ENCODE data around the gene DCTPP1. TPM values are rescaled to one million over a fixed set of nuclear protein-coding genes. Genes with fewer than 3 reads are reported as not detected.
A peak's percentile ranks its signal among the peaks of the same experiment; 100 is the strongest.

The DCTPP1 gene
- polyA plus RNA-seq, 1 of the 3 experiments (the other 2 are of a cell fraction): 79.2 TPM

GRCh38 chr16:30406795-30407101, 23.1 kb downstream of the DCTPP1 start:
- H3F3A ChIP-seq (replicated peaks; ENCODE audit: insufficient read depth): peaks cover 17% of the 10 kb centered on the region
- H3K4me1 ChIP-seq (ENCODE audit: control insufficient read depth in 1 of 2, insufficient read depth in 2 of 2, low read depth in 1 of 2, low read length in 1 of 2): peaks cover 6 to 15% of the 10 kb centered on the region in 2 experiments; a peak in 2 of 4 replicates
- peak overlapping the region; percentile 97 for H3K4me2 ChIP-seq
- ChIA-PET POLR2A (interaction anchor here (1.2 to 2.5 kb wide), 6 partner anchors 8 to 52 kb away, joined by 4 to 17 read pairs (median 8); partner anchors contain the start of genes CD2BP2, TBC1D10B and ZNF48), CTCF (interaction anchor here (1.6 to 3.7 kb wide), 4 partner anchors 11 to 53 kb away, joined by 5 to 30 read pairs (median 18); partner anchors contain the start of genes CD2BP2 and ZNF48)
- peaks cover 25% of the 10 kb centered on the region for H3K79me2 ChIP-seq (ENCODE audit: insufficient read depth)
- H3K36me3 ChIP-seq (replicated peaks in 1 of 2; ENCODE audit: control insufficient read depth in 1 of 2, insufficient read depth in 2 of 2, low read length in 1 of 2): peaks cover 2 to 4% of the 10 kb centered on the region in 2 experiments
- peak overlapping the region; percentile 68 for H2AFZ ChIP-seq (ENCODE audit: low read depth)
- DNase-seq: no peak
- H3K9me2 ChIP-seq: no peaks in the 10 kb centered on the region
- peak overlapping the region; percentile 67 to 73 for H3K27ac ChIP-seq (ENCODE audit: low read depth in 2 of 2, low read length in 1 of 2)
- no peak for TF ChIP-seq TAF1 (IDR thresholded peaks at IDR 0.05; ENCODE audit: borderline replicate concordance, low read depth, low read length)
- peak; percentile 52 for TF ChIP-seq GATA2 (CRISPR knock-in tag; IDR thresholded peaks at IDR 0.05)
- no peak for TF ChIP-seq REST (IDR thresholded peaks at IDR 0.05; ENCODE audit: low read depth, low read length)
- no peaks in the 10 kb centered on the region for H3K9me3 ChIP-seq
- no peaks in the 10 kb centered on the region for H4K20me1 ChIP-seq (ENCODE audit: insufficient read depth)
- peak overlapping the region; percentile 69 to 99 for H3K4me3 ChIP-seq (ENCODE audit: low read depth in 2 of 2, low read length in 1 of 2)
- WGBS (ENCODE audit: low lambda C conversion rate): 58% methylated on average over 14 of the region's 14 CpGs
- H3K27me3 ChIP-seq (ENCODE audit: insufficient read depth): no peaks in the 10 kb centered on the region
- peak overlapping the region; percentile 93 for H3K9ac ChIP-seq

- TF ChIP-seq USF1 (IDR thresholded peaks at IDR 0.05; ENCODE audit: borderline replicate concordance, low read depth) (no peak), GATA2 (CRISPR knock-in tag; IDR thresholded peaks at IDR 0.05) (no peak), EZH2phosphoT487 (IDR thresholded peaks at IDR 0.05; ENCODE audit: borderline replicate concordance, low read depth) (no peak), USF2 (IDR thresholded peaks at IDR 0.05; ENCODE audit: borderline replicate concordance, low read depth, low read length) (no peak), CTCF (IDR thresholded peaks at IDR 0.05) (no peak), POLR2AphosphoS5 (IDR thresholded peaks at IDR 0.05; ENCODE audit: low read depth, low read length) (no peak), RCOR1 (IDR thresholded peaks at IDR 0.05; ENCODE audit: low read length) (no peak), RXRA (IDR thresholded peaks at IDR 0.05; ENCODE audit: borderline replicate concordance, low read depth) (no peak), FOSL2 (IDR thresholded peaks at IDR 0.05; ENCODE audit: borderline replicate concordance, low read depth) (no peak), TAF1 (IDR thresholded peaks at IDR 0.05; ENCODE audit: borderline replicate concordance, low read depth, low read length) (no peak), TEAD4 (IDR thresholded peaks at IDR 0.05; ENCODE audit: borderline replicate concordance, insufficient read depth) (no peak), ELF1 (IDR thresholded peaks at IDR 0.05) (no peak), SMC3 (IDR thresholded peaks at IDR 0.05; ENCODE audit: low read depth, low read length) (no peak), JUND (IDR thresholded peaks at IDR 0.05) (no peak)
- Histone ChIP-seq H3K36me3 (replicated peaks in 1 of 2; ENCODE audit: control insufficient read depth in 1 of 2, insufficient read depth in 2 of 2, low read length in 1 of 2) (peaks cover 5 to 18% of the 10 kb centered on the region in 2 experiments), H2AFZ (ENCODE audit: low read depth) (no peak overlapping the region), H3K9ac (no peak overlapping the region), H3F3A (replicated peaks; ENCODE audit: insufficient read depth) (peaks cover 29% of the 10 kb centered on the region), H3K9me2 (no peaks in the 10 kb centered on the region), H3K27ac (ENCODE audit: low read depth in 2 of 2, low read length in 1 of 2) (no peak overlapping the region), H3K4me3 (ENCODE audit: low read depth in 2 of 2, low read length in 1 of 2) (no peak overlapping the region), H4K20me1 (ENCODE audit: insufficient read depth) (no peaks in the 10 kb centered on the region), H3K4me2 (no peak overlapping the region), H3K79me2 (ENCODE audit: insufficient read depth) (peaks cover 12% of the 10 kb centered on the region; the same call in 1 of the 2 replicates), H3K27me3 (ENCODE audit: insufficient read depth) (no peaks in the 10 kb centered on the region), H3K9me3 (no peaks in the 10 kb centered on the region), H3K4me1 (ENCODE audit: control insufficient read depth in 1 of 2, insufficient read depth in 2 of 2, low read depth in 1 of 2, low read length in 1 of 2) (peaks cover 7 to 12% of the 10 kb centered on the region in 2 experiments; a peak in 1 of 4 replicates)
- CTCF ChIA-PET: interaction anchor here (1.2 kb wide), 1 partner anchor 25 kb away, joined by 3 read pairs; no protein-coding TSS in a partner anchor
- POLR2A ChIA-PET: interaction anchor here (0.6 kb wide), 1 partner anchor 43 kb away, joined by 3 read pairs; no protein-coding TSS in a partner anchor
- WGBS (ENCODE audit: low lambda C conversion rate): 84% methylated on average over 8 of the region's 8 CpGs
- DNase-seq: no peak
These were observed 27.9 kb downstream of the DCTPP1 start for GRCh38 chr16:30401768-30402425.
